ENCODE data around the gene ABHD13. TPM values are rescaled to one million over a fixed set of nuclear protein-coding genes. Genes with fewer than 3 reads are reported as not detected.

The ABHD13 gene
- total RNA-seq (1 to 10 TPM; 4.2 to 8.9 (median 6.8) TPM), polyA plus RNA-seq (10 to 100 TPM in 1 of 3 donors, 1 to 10 TPM in 2; 3.8 to 10.5 (median 5.7) TPM)
- long read RNA-seq, donor 1, full-length matches to known transcripts, result 8 of 11 reads
- long read RNA-seq, donor 1, partial matches to known transcripts, result 0 of 11 reads
- long read RNA-seq, donor 1, other reads (novel, unspliced or antisense), result 3 of 11 reads
- long read RNA-seq, donor 2, full-length matches to known transcripts, result 14 of 15 reads
- long read RNA-seq, donor 2, partial matches to known transcripts, result 0 of 15 reads
- long read RNA-seq, donor 2, other reads (novel, unspliced or antisense), result 1 of 15 reads

DNA sequence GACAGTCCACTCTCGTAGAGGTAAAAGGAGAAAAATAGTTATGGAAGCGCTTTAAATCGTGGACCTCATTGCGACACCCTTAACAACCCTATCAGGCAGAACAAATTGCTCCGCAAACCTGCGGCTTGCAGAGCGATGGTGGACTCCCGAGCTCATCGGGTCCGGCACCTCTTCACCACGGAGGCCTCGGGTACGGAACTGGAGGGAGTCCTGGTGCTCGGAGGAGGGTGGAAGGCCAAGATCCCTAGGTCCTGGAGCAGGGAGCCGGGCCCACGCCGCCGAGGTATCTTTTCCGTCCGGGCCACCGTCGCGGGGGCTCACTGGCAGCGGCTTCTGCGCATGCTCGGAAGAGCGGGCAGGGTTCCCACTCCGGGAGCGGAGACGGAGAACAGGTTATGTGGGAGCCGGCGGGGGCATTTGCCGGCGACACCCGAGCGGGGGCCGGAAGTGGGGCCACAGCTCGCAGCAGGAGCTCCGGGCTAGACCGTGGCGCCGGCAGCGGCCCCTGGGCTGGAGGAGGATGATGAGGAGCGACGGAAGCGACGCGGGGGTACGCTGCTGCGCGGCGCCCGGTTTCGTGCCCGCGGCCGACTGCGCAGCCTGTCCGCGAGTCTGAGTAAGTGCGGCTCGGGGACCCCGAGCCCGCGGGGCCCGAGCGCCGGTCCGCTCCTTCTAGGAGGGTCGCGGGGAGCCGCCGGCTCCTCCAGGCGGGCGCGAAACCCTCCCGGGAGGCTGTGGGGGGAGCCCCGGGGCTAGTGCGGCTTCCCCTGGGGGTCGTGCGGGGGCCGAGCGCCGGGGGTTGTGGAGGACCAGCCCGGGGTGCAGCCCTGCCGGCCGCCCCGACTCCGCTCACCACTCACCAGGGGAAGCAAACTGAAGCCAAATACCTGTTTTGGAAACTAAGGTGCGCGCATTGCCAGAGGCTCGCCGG is at the start of gene ABHD13:
Gene ABHD13, plus strand, starts transcription at position 349 of the 931 bp plus-strand sequence. CDS start 10,827 bp downstream, outside the sequence.
- peaks cover 48% of the 10 kb centered on the region for H3K4me1 ChIP-seq
- TF ChIP-seq, protein P1, sequence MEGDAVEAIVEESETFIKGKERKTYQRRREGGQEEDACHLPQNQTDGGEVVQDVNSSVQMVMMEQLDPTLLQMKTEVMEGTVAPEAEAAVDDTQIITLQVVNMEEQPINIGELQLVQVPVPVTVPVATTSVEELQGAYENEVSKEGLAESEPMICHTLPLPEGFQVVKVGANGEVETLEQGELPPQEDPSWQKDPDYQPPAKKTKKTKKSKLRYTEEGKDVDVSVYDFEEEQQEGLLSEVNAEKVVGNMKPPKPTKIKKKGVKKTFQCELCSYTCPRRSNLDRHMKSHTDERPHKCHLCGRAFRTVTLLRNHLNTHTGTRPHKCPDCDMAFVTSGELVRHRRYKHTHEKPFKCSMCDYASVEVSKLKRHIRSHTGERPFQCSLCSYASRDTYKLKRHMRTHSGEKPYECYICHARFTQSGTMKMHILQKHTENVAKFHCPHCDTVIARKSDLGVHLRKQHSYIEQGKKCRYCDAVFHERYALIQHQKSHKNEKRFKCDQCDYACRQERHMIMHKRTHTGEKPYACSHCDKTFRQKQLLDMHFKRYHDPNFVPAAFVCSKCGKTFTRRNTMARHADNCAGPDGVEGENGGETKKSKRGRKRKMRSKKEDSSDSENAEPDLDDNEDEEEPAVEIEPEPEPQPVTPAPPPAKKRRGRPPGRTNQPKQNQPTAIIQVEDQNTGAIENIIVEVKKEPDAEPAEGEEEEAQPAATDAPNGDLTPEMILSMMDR (IDR thresholded peaks at IDR 0.05), result no peak
- intact Hi-C loops (cut with DNase I), result no loop called here
- H3K36me3 ChIP-seq (ENCODE audit: insufficient read depth in 1 of 2, low read depth in 1 of 2), result no peaks in the 10 kb centered on the region
- peak within 1 kb of the TSS; percentile 95 for H3K4me3 ChIP-seq
- ATAC-seq (peak; percentile 86 to 90 (median 88)), DNase-seq (peak; percentile 94 to 95)
- H3K9me3 ChIP-seq, result no peaks in the 10 kb centered on the region
- no peaks in the 10 kb centered on the region for H3K27me3 ChIP-seq (ENCODE audit: insufficient read depth in 3 of 3, low read length in 2 of 3)
- peak within 1 kb of the TSS; percentile 94 for H3K27ac ChIP-seq
- 0 to 2% (median 1%) methylated on average over 50 to 93 of the region's 93 CpGs for WGBS, 3 donors

DNA sequence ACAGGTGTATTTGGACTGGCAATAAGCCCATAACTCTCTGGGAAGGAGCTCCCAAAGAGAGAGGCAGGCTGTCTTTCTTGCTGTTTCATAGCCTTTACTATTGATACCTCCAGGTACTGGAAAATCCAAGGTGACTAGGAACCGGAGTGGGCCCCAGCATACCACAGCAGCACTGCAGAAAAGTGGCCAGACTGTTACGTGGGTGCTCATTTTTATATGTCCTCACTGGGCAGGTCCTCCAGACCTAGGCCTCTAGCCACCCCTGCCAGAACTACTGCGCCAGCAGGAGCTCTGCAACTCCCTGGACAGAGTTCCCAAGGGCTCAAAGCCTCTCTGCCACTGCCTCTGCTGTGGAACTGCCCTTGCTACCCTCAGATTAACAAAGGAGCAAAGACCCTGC is 49.3 kb upstream of the ABHD13 start:
- intact Hi-C loops (cut with DNase I), result no loop called here
- Histone ChIP-seq H3K9me3 (peaks cover 4% of the 10 kb centered on the region), H3K27ac (no peak overlapping the region), H3K36me3 (ENCODE audit: insufficient read depth in 1 of 2, low read depth in 1 of 2) (no peaks in the 10 kb centered on the region), H3K4me1 (no peaks in the 10 kb centered on the region), H3K4me3 (no peak overlapping the region), H3K27me3 (ENCODE audit: insufficient read depth in 3 of 3, low read length in 2 of 3) (no peaks in the 10 kb centered on the region)
- WGBS, 3 donors, result 78 to 82% (median 80%) methylated on average over 3 of the region's 3 CpGs
- no peak for ATAC-seq
- no peak for DNase-seq
- TF ChIP-seq, protein P1 (IDR thresholded peaks at IDR 0.05), result no peak

DNA sequence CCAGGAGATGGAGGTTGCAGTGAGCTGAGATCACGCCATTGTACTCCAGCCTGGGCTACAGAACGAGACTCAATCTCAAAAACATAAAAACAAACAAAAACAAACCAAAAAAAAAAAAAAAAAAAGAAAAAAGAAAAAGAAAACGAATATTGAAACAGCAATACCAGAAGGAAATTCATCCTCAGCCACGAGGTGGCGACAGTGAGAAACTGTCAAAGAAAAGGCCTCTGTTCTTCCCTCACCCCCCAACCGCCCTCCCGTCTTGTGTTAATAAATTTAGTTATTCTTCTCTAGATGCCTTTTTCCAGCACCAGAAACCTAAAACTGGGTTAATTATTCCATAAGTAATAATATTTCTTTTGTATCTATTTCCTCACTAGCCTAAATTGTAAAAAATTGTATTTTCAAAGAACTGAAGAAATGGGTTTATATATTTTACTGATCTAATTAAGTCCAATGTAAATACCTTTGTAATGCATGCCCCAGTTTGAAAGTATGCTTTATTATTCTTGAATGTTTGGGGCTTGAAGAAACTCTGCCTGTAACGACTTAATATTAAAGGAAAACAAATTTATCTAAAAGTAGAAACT is 41.4 kb upstream of the ABHD13 start:
- intact Hi-C loops (cut with DNase I), result no loop called here
- H3K4me1 ChIP-seq, result no peaks in the 10 kb centered on the region
- H3K27me3 ChIP-seq (ENCODE audit: insufficient read depth in 3 of 3, low read length in 2 of 3), result no peaks in the 10 kb centered on the region
- DNase-seq (no peak), ATAC-seq (no peak)
- WGBS, 3 donors, result 58 to 63% (median 63%) methylated on average over 8 of the region's 8 CpGs
- H3K4me3 ChIP-seq, result no peak overlapping the region
- H3K9me3 ChIP-seq, result peaks cover 4% of the 10 kb centered on the region
- no peak overlapping the region for H3K27ac ChIP-seq
- no peaks in the 10 kb centered on the region for H3K36me3 ChIP-seq (ENCODE audit: insufficient read depth in 1 of 2, low read depth in 1 of 2)
- TF ChIP-seq, protein P1 (IDR thresholded peaks at IDR 0.05), result peak; percentile 31

DNA sequence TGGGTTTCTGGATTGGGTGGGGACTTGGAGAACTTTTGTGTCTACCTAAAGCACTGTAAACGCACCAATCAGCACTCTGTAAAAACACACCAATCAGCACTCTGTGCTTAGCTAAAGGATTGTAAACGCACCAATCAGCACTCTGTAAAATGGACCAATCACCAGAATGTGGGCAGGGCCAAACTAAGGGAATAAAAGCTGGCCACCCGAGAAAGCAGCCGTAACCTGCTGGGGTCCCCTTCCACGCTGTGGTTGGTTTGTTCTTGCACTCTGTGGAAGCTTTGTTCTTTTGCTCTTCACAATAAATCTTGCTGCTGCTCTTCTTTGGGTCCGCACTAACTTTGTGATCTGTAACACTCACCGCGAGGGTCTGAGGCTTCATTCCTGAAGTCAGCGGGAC is 40.1 kb upstream of the ABHD13 start:
- H3K4me3 ChIP-seq, result no peak overlapping the region
- intact Hi-C loops (cut with DNase I), result no loop called here
- H3K27ac ChIP-seq, result no peak overlapping the region
- TF ChIP-seq, protein P1 (IDR thresholded peaks at IDR 0.05), result no peak
- no peaks in the 10 kb centered on the region for H3K4me1 ChIP-seq
- no peaks in the 10 kb centered on the region for H3K9me3 ChIP-seq
- WGBS, 3 donors, result 83 to 91% (median 84%) methylated on average over 9 of the region's 9 CpGs
- H3K36me3 ChIP-seq (ENCODE audit: insufficient read depth in 1 of 2, low read depth in 1 of 2), result no peaks in the 10 kb centered on the region
- H3K27me3 ChIP-seq (ENCODE audit: insufficient read depth in 3 of 3, low read length in 2 of 3), result no peaks in the 10 kb centered on the region
- ATAC-seq (no peak), DNase-seq (no peak)

Measured in psoas muscle (tissue), 8 donors.